GM21360 (cell line): ENCODE measurements around the gene ATXN7L1.

Experiments
- ATAC-seq: cut with Tn5 transposase; IDR thresholded peaks from one replicate; pipeline ENCODE4 v1.9.1; 2021; ENCODE audit warnings: mild to moderate bottlenecking, moderate library complexity; ENCODE audit not compliant: unreplicated experiment

Gene ATXN7L1

DNA sequence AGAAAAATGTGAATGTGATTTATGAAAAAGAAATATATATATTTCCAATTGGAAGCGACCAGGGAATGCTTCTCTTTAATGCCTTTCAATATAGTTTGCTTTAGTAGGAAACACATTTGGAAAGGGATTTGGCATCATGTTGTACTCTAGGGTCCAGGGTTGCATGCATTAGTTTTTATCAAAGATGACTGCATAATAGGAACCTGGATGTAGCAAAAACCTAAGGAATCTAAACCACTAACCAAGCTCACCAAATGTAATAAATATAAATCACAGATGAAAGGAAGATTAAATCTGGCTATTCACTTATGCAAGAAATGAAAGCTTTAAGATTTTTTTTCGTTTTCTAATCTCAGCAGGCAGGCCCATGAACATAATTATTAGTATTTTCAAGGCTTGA is 120.0 kb downstream of the ATXN7L1 start:
- no peak for ATAC-seq

DNA sequence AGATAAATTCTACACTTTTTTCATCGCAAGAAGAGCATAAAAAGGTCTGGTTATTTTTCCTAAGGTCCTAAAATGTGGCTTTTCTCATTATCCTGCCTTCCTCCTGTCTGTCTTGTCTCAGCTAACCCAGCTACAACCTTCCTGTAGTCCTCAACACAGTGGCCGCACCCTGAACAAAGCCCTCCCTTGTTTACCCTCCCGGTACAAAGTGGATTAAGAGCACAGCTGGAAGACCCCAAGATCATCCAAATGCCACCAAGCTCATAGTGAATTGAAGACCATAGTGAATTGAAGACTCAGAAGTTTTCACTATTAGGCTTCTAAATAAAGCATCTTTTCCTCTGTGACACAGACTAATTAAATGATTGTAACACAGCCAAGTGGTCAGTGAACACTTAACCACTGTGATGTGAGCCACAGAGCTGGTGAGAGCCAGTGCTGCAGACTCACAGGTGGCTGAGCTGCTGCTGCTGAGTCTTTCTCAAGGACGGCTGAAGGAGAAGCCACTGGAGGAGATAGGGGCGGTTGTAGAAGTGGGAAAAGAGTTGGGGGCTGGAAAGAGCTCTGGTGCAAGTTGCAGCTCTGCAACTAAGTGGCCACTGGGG is 123.6 kb downstream of the ATXN7L1 start:
- no peak for ATAC-seq

DNA sequence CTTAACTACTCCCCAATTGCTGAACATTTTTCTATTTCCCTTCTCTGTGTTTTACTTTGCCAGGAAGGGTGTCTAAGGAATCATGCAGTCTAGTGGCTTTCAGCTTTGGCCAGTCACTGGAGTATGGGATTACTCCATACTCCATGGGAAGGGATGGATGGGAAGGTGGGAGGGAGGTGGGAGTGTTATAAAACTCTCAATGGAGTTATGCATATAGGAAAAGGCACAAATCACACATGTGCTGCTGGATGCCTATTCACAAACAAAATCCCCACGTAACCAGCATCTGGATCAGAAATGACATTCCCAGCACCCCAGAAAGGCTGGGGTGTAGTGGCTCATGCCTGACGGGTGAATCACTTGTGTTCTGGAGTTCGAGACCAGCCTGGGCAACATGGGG is 125.3 kb downstream of the ATXN7L1 start:
- ATAC-seq: no peak

DNA sequence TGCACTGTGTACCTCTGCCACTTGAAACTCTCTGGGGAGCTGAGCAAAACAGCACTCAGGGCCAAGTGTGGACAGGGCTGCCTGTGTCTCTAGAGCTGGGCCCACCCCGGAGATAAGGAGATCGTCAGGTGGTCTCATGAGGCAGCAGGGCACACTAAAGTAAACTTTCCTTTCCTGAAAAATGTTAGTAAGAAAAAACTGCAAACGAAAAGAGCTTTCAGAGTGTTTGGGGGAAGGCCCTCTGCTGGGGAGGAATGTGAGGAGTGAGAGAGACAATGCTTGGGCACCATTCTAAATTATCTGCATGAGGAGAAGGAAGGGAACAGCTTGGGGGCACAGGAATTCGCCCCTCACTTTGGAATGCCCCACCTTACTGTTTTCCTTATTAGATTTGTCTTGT is 127.7 kb downstream of the ATXN7L1 start:
- ATAC-seq: no peak

- no peak for ATAC-seq
Measured at GRCh38 chr7:105745681-105746330, 130.6 kb downstream of the ATXN7L1 start.

DNA sequence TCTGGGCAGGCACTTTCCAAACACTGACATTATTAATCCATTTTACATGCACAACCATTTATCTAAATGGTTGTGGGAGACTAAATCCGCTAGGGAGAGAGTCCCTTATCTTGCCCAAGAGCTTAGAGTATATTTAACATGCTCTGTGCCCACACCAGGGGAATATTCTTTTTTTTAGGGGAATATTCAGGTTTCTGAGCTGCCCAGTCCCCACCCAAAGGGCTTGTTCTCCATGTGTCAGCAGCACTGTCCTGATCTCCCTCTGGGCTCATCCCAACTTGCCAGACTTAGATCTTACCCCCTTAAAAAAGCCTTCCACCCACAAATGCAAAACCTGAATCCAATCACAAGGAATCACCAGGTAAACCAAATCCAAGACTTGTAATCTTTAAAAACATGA is 132.1 kb downstream of the ATXN7L1 start:
- ATAC-seq: no peak

- ATAC-seq: no peak
Measured at GRCh38 chr7:105743351-105744090, 132.9 kb downstream of the ATXN7L1 start.

- ATAC-seq: no peak
Measured at GRCh38 chr7:105742787-105743186, 133.6 kb downstream of the ATXN7L1 start.

GRCh38 chr7:105741982-105742381 is 134.4 kb downstream of the ATXN7L1 start:
- no peak for ATAC-seq

DNA sequence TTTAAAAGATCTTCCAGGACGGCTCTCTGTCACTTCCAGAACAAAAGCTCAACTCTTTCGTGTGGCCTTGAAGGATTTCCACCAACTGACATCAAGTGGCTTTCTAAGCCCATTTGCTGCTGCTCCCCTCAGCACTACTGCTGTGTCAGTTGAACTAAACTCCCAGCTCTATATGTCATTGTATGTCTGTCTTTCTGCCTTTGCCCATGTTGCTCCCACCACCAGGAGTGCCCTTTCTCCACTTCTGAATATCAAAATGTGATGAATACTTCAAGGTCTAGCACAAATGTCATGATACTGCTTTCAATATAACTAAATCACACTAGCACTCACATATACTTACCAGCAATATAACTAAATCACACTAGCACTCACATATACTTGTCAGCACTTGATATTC is 138.3 kb downstream of the ATXN7L1 start:
- no peak for ATAC-seq

- ATAC-seq: no peak
Measured at GRCh38 chr7:105734233-105734632, 142.2 kb downstream of the ATXN7L1 start.

GRCh38 chr7:105731042-105731441 is 145.4 kb downstream of the ATXN7L1 start:
- no peak for ATAC-seq

- ATAC-seq: no peak
Measured at GRCh38 chr7:105728028-105728427, 148.4 kb downstream of the ATXN7L1 start.

- ATAC-seq: no peak
Measured at GRCh38 chr7:105724688-105725087, 151.7 kb downstream of the ATXN7L1 start.

DNA sequence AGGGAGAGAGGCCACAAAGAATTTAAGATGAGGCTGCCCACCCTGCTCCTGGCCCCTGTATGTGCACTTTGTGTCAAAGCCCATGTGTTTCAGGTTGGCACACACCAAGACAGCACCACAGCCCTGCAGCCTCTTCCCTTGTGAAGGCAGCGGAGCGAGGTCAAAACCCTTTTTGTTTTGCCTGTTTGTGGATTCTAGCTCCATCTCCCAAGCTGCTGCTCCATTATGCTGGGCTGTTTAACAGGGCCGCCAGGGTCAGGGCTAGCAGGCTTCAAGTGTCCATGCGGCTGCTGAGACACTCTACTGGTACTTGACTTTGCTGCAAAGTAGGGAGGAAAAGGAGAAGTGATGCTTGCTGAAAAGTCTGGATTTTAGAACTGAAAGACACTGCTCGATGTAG is 152.8 kb downstream of the ATXN7L1 start:
- ATAC-seq: no peak

DNA sequence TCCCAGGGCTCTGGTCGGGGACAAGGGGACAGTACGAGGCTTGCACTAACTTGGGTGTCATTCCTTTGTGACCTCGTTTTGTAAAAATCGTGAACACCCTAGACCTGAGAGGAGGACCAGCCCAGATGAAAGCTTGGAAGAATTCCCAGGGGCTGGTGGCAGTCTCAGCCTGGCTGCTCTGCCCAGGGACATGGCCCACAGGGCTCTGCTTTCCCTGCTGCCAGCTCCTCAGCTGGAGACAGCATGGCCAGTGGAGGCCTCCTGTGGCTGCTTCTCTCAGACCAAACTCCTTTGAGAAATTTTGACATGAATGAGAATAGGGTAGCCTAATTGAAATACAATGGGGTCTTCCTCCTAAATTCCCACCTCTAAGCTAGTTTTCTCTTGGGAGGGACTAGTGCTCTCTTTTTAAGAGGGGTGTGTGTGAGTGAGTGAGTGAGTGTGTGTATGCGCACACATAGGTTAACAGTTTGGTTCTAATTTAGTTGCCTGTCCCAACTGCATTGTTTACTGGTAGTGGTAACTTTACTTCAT is 154.8 kb downstream of the ATXN7L1 start:
- ATAC-seq: no peak

- ATAC-seq: no peak
Measured at GRCh38 chr7:105719919-105720318, 156.5 kb downstream of the ATXN7L1 start.

- ATAC-seq: no peak
Measured at GRCh38 chr7:105719395-105719794, 157.0 kb downstream of the ATXN7L1 start.

- no peak for ATAC-seq
Measured at GRCh38 chr7:105718511-105718925, 157.9 kb downstream of the ATXN7L1 start.

- ATAC-seq: no peak
Measured at GRCh38 chr7:105715528-105715927, 160.9 kb downstream of the ATXN7L1 start.

- ATAC-seq: no peak
Measured at GRCh38 chr7:105713488-105714465, 162.6 kb downstream of the ATXN7L1 start.
